Activated CD4-positive, alpha-beta T cell treated with anti-CD3 and anti-CD28 coated beads, Interleukin-2, amount 10 ng/mL, durations not matched to agents 24 days and 14 days (primary cell): ENCODE results near the gene LBHD1. TPM values are rescaled to one million over a fixed set of nuclear protein-coding genes. Genes with fewer than 3 reads are reported as not detected.
"Not testable (repeated sequence)": the region's sequence is repeated elsewhere in the genome, so short reads cannot be mapped to it uniquely, and the experiment has no call there.

ENCODE experiments used
- DNase-seq: peaks from one replicate; pipeline ENCODE4 v3.0.0; 2022
- H3K27ac Mint-ChIP-seq: one replicate; pipeline ENCODE4 v1.8.0; 2022; ENCODE audit warnings: mild to moderate bottlenecking, mixed read lengths
- H3K27me3 Mint-ChIP-seq: one replicate; pipeline ENCODE4 v1.8.0; 2022; ENCODE audit warnings: mixed read lengths
- H3K36me3 Mint-ChIP-seq: one replicate; pipeline ENCODE4 v1.8.0; 2022; ENCODE audit warnings: low read depth, mild to moderate bottlenecking, mixed read lengths
- H3K4me1 Mint-ChIP-seq: one replicate; pipeline ENCODE4 v1.8.0; 2021; ENCODE audit warnings: mixed read lengths
- H3K4me3 Mint-ChIP-seq: one replicate; pipeline ENCODE4 v1.8.0; 2022; ENCODE audit warnings: mild to moderate bottlenecking, moderate library complexity, mixed read lengths
- H3K9me3 Mint-ChIP-seq: one replicate; pipeline ENCODE4 v1.8.0; 2021; ENCODE audit warnings: mixed read lengths
- intact Hi-C: fragments of 100-400 bp; cut with micrococcal nuclease; formaldehyde crosslinking; loops from one replicate; pipeline ENCODE4 v1.15.1; 2023
- total RNA-seq: library from RNA; stranded (reverse); gene quantifications from 2 replicates; pipeline ENCODE4 v1.2.3, GENCODE V29; 2022

The LBHD1 gene
- total RNA-seq, 1 donor from 2014 or later = 21.5 TPM

DNA sequence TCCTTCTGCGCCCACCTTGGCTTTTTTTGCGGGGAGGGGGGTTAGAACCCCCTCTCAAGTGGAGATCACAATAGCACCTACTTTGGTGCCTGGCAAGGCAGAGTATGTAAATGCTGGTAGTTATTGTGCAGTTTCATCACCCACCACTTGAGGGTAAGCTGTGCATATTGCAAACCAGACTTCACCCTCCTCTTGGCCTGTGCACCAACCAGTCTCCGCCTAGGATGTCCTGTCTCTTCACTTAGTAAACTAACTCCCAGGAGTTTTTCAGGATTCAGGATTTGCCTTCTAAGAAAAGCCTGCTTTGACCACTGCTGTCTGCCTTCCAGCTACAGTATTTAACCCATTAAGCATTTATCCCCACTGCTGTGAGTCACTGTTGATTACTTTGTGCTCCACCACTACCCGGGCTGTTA, 8.8 kb upstream of the LBHD1 start:
- peak; percentile 84 for DNase-seq
- H3K27ac Mint-ChIP-seq = peak overlapping the region; percentile 61
- H3K9me3 Mint-ChIP-seq = no peaks in the 10 kb centered on the region
- peak overlapping the region; percentile 44 for H3K4me3 Mint-ChIP-seq
- peaks cover 21% of the 10 kb centered on the region for H3K36me3 Mint-ChIP-seq
- no peaks in the 10 kb centered on the region for H3K27me3 Mint-ChIP-seq
- intact Hi-C loops = no loop called here
- H3K4me1 Mint-ChIP-seq = peaks cover 24% of the 10 kb centered on the region

DNA sequence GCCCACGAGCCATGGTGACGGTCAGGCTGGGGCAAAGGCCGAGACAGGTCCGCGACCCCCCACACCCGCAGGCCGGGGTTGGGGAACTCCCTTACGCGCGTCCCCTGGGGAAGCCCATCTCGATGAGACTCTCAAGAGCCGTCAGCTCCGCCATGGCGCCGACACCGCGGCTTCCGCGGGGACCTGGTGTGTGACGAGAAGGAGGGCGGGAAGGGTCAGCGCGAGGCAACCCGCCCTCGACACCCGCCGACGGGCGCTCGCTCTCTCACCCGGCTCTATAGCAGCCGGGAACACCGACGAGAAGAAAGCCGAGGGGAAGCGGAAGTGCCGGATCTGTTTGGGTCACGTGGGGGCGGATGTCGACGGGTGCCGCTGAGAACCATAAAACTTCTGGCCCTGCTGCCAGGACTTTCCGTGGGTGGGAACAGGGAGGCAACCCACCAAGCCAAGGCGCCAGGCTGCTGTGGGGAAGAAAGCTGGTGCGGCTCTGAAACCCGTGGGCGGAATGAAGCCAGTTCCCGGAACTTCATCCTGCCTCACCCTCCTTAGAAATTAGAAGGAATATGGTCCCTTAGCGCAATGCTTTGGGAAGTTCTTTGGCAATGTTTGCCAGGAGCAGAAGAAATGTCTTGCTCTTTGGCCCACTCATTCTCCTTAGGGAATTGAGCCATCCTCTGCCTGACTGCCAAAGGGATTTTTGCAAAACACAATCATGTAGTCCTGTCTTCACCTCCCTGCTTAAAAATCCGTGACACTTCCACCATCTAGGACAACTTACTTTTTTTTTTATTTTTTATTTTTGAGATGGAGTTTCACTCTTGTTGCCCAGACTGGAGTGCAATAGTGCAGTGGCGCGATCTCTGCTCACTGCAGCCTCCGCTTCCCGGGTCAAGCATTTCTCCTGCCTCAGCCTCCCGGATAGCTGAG, 7.0 kb upstream of the LBHD1 start, which contains the start of gene UBXN1:
Gene UBXN1 (minus strand): TSS at position 304 of the 927 bp plus-strand sequence. CDS start 150 bp downstream, at position 154.
- H3K9me3 Mint-ChIP-seq = no peaks in the 10 kb centered on the region

GRCh38 chr11:62678433-62678769, 6.3 kb upstream of the LBHD1 start:
- no peak for DNase-seq
- no peaks in the 10 kb centered on the region for H3K27me3 Mint-ChIP-seq
- H3K9me3 Mint-ChIP-seq = no peaks in the 10 kb centered on the region
- intact Hi-C loops = loop anchor here (2.0 to 10.0 kb wide), 3 partner anchors 14 to 254 kb away; partner anchors contain the start of genes C11orf98, CSKMT and INTS5
- peak overlapping the region; percentile 96 for H3K27ac Mint-ChIP-seq
- H3K4me3 Mint-ChIP-seq = peak overlapping the region; percentile 85
- peaks cover 29% of the 10 kb centered on the region for H3K36me3 Mint-ChIP-seq
- H3K4me1 Mint-ChIP-seq = peaks cover 29% of the 10 kb centered on the region

More for the DNA sequence above, 7.0 kb upstream of the LBHD1 start, which contains the start of gene UBXN1:
- Mint-ChIP-seq H3K4me1 (peaks cover 27% of the 10 kb centered on the region), H3K4me3 (peak within 1 kb of the TSS; percentile 85), H3K27me3 (no peaks in the 10 kb centered on the region), H3K27ac (peak within 1 kb of the TSS; percentile 96), H3K36me3 (peaks cover 26% of the 10 kb centered on the region)
- intact Hi-C loops = loop anchor here (1.0 to 10.0 kb wide), 5 partner anchors 8 to 254 kb away; partner anchors contain the start of genes C11orf98, CSKMT, INTS5 and UQCC3
- DNase-seq = peak; percentile 95

DNA sequence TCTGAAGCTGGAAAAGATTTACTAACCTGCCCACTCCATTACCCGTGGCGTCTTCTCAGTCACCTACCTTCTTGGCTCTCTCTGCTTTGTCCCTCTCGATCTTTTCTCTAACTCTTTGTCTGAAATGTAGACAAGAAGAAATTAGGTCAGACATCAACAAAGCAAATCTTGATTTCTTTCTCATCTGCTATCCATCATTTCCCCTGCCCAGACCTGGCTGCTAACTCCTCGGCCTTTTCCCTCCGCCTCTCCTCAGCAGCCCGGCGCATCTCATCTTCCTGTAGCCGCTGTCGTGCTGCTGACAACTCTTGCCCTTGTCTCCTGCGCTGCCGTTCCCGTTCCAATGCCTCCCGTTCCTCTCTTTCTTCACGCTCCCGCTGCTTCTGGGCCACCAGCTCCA, 5.6 kb upstream of the LBHD1 start:
- Mint-ChIP-seq H3K36me3 (peaks cover 31% of the 10 kb centered on the region), H3K4me3 (peak overlapping the region; percentile 85), H3K4me1 (peaks cover 29% of the 10 kb centered on the region), H3K27me3 (no peaks in the 10 kb centered on the region), H3K27ac (peak overlapping the region; percentile 96), H3K9me3 (no peaks in the 10 kb centered on the region)
- intact Hi-C loops = loop anchor here (2.0 to 10.0 kb wide), 3 partner anchors 13 to 253 kb away; partner anchors contain the start of genes C11orf98, CSKMT and INTS5
- no peak for DNase-seq

DNA sequence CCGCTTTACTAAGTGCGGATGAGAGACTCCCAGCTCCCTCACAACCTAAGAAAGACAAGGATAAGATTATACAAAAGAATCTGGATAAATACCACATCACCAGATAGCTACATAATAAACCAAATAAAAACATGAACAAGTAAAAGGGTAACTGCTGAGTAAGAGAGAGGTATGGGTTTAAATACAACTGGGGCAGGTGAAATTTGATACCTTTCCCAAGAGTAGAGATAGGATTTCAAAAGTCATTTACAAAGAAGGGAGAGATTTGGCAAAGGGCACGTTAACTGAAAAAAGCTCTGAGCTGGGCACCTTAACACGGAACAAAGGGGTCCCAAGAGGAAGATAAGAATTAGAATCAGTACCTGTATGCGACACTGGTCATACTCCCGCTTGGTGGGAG, 5.1 kb upstream of the LBHD1 start:
- Mint-ChIP-seq H3K27ac (peak overlapping the region; percentile 23), H3K9me3 (no peaks in the 10 kb centered on the region), H3K4me1 (peaks cover 34% of the 10 kb centered on the region), H3K4me3 (peak overlapping the region; percentile 85), H3K36me3 (peaks cover 34% of the 10 kb centered on the region), H3K27me3 (no peaks in the 10 kb centered on the region)
- no peak for DNase-seq
- intact Hi-C loops = loop anchor here (10.0 kb wide), 1 partner anchor 252 kb away; no protein-coding TSS in a partner anchor

- peaks cover 35% of the 10 kb centered on the region for H3K4me1 Mint-ChIP-seq
- no peaks in the 10 kb centered on the region for H3K27me3 Mint-ChIP-seq
- DNase-seq = no peak
- no peak overlapping the region for H3K27ac Mint-ChIP-seq
- H3K36me3 Mint-ChIP-seq = peaks cover 37% of the 10 kb centered on the region
- intact Hi-C loops = loop anchor here (10.0 kb wide), 1 partner anchor 252 kb away; no protein-coding TSS in a partner anchor
- H3K4me3 Mint-ChIP-seq = peak overlapping the region; percentile 85
- H3K9me3 Mint-ChIP-seq = no peaks in the 10 kb centered on the region
These were observed 4.6 kb upstream of the LBHD1 start for GRCh38 chr11:62676698-62677097.

DNA sequence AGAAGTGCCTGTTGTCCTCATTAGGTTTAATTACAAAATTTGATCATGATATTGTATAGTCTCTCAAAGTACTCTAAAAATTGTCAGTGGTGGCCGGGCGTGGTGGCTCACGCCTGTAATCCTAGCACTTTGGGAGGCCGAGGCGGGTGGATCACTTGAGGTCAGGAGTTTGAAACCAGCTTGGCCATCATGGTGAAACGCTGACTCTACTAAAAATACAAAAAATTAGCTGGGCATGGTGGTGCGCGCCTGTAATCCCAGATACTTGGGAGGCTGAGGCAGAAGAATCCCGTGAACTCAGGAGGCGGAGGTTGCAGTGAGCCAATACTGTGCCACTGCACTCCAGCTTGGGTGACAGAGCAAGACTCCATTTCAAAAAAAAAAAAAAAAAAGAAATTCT, 3.3 kb upstream of the LBHD1 start:
- H3K27ac Mint-ChIP-seq, H3K27me3 Mint-ChIP-seq, H3K9me3 Mint-ChIP-seq, H3K4me3 Mint-ChIP-seq, DNase-seq: not testable (repeated sequence)
- Mint-ChIP-seq H3K4me1 (peaks cover 37% of the 10 kb centered on the region), H3K36me3 (peaks cover 47% of the 10 kb centered on the region)
- intact Hi-C loops = loop anchor here (10.0 kb wide), 1 partner anchor 251 kb away; no protein-coding TSS in a partner anchor

DNA sequence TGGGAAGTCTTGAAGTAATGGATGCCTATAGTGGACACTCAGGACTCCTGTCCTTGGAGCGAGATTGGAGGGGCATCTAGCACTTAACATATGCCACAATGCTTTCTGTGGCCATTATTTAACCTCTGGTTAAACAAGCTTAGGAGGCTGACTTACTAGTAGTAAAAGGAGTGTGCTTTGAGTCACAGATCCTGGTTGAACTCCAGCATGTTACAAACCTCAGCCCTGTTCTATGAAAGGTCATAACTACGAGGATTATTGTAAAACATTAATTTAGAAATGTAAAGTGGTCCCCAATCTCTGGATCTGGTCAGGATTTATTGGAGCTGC, 1.1 kb upstream of the LBHD1 start:
- Mint-ChIP-seq H3K27ac (peak overlapping the region; percentile 92), H3K27me3 (no peaks in the 10 kb centered on the region), H3K4me1 (peaks cover 42% of the 10 kb centered on the region), H3K36me3 (peaks cover 59% of the 10 kb centered on the region), H3K9me3 (no peaks in the 10 kb centered on the region), H3K4me3 (peak overlapping the region; percentile 88)
- intact Hi-C loops = loop anchor here (2.0 to 10.0 kb wide), 4 partner anchors 36 to 1246 kb away; partner anchors contain the start of genes CPSF7, HNRNPUL2 and TTC9C
- no peak for DNase-seq

DNA sequence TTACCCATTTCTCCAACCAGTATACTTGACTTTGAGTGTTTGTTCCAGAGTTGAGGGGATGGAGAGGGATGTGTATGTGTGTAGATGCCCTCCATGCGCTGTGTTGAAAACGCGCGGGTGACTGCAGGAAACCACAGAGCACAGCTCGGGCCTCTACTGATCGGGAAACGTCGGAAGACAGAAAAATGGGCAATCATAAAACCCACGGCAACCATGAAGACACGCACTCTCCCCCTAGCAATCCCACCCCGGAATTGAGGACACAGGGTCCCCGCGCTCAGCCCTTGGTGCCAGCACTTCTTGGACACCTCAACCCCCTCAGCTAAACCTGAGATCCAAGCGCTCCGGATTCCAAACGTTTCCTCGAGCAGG, 845 bp downstream of the LBHD1 start:
- Mint-ChIP-seq H3K4me3 (peak overlapping the region; percentile 88), H3K4me1 (peaks cover 41% of the 10 kb centered on the region), H3K27ac (peak overlapping the region; percentile 92), H3K36me3 (peaks cover 56% of the 10 kb centered on the region), H3K27me3 (no peaks in the 10 kb centered on the region), H3K9me3 (no peaks in the 10 kb centered on the region)
- intact Hi-C loops = loop anchor here (1.0 to 10.0 kb wide), 6 partner anchors 8 to 1244 kb away; partner anchors contain the start of genes CPSF7, HNRNPUL2, INTS5 and SLC3A2
- DNase-seq = no peak

- Mint-ChIP-seq H3K4me3 (peak overlapping the region; percentile 88), H3K9me3 (no peaks in the 10 kb centered on the region), H3K27ac (peak overlapping the region; percentile 92), H3K27me3 (no peaks in the 10 kb centered on the region), H3K4me1 (peaks cover 37% of the 10 kb centered on the region), H3K36me3 (peaks cover 60% of the 10 kb centered on the region)
- intact Hi-C loops = loop anchor here (2.0 to 10.0 kb wide), 6 partner anchors 17 to 1242 kb away; partner anchors contain the start of genes CPSF7, HNRNPUL2, INTS5 and POLR2G
- DNase-seq = no peak
These were observed 2.5 kb downstream of the LBHD1 start for GRCh38 chr11:62669420-62670161.

DNA sequence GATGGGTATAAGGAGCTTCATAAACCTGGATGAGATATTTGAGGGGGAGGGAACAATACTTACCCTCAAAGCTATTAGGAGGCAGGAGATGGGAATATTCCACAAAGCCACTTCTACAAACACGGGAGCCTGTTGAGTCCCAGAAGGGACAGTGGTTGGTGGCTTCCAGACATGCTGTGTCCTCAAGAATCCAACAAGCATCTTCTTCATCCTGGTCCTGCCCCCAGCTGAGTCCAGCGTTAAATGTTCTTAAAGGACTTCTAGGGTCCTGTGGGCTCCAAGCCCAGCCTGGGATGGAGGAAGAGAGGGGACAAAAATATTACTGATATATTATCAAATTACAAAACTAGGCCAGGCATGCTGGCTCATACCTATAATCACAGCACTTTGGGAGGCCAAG, 4.6 kb downstream of the LBHD1 start:
- Mint-ChIP-seq H3K4me1 (peaks cover 39% of the 10 kb centered on the region), H3K27me3 (no peaks in the 10 kb centered on the region), H3K9me3 (no peaks in the 10 kb centered on the region), H3K4me3 (peak overlapping the region; percentile 98), H3K36me3 (peaks cover 65% of the 10 kb centered on the region), H3K27ac (peak overlapping the region; percentile 65)
- intact Hi-C loops = loop anchor here (5.0 kb wide), 2 partner anchors 95 to 175 kb away; partner anchors contain the start of gene POLR2G
- no peak for DNase-seq

- intact Hi-C loops = loop anchor here (5.0 kb wide), 2 partner anchors 96 to 176 kb away; partner anchors contain the start of gene POLR2G
- Mint-ChIP-seq H3K4me3 (peak overlapping the region; percentile 98), H3K36me3 (peaks cover 58% of the 10 kb centered on the region), H3K4me1 (peaks cover 35% of the 10 kb centered on the region), H3K9me3 (no peaks in the 10 kb centered on the region), H3K27me3 (no peaks in the 10 kb centered on the region), H3K27ac (peak overlapping the region; percentile 65)
- peak; percentile 71 for DNase-seq
These were observed 5.7 kb downstream of the LBHD1 start for GRCh38 chr11:62666259-62666926.
